Neural crest cell (in vitro differentiated cells): ENCODE measurements around the gene DNAH17. TPM values are rescaled to one million over a fixed set of nuclear protein-coding genes. Genes with fewer than 3 reads are reported as not detected.
A peak's percentile ranks its signal among the peaks of the same experiment; 100 is the strongest.

Experiments
- DNase-seq: peaks from one replicate; pipeline ENCODE4 v3.0.0; 2021; ENCODE audit warnings: low read depth, mixed read lengths, low spot score
- H3K27ac Mint-ChIP-seq: one replicate; pipeline ENCODE4 v1.8.0; 2021; ENCODE audit warnings: mild to moderate bottlenecking, mixed read lengths; ENCODE audit not compliant: unreplicated experiment
- H3K27me3 Mint-ChIP-seq: 2 replicates; pipeline ENCODE4 v1.8.0; 2021; ENCODE audit warnings: low read depth, mild to moderate bottlenecking, mixed read lengths
- H3K36me3 Mint-ChIP-seq: 2 replicates; pipeline ENCODE4 v1.8.0; 2021; ENCODE audit warnings: low read depth, mild to moderate bottlenecking, mixed read lengths
- H3K4me1 Mint-ChIP-seq: 2 replicates; pipeline ENCODE4 v1.8.0; 2021; ENCODE audit warnings: mixed read lengths
- H3K4me3 Mint-ChIP-seq: one replicate; pipeline ENCODE4 v1.8.0; 2021; ENCODE audit warnings: mild to moderate bottlenecking, mixed read lengths
- H3K9me3 Mint-ChIP-seq: 2 replicates; pipeline ENCODE4 v1.8.0; 2021; ENCODE audit warnings: mixed read lengths
- CTCF ChIP-seq: fragments of 200-600 bp; sonication (generic); conservative IDR thresholded peaks from 2 replicates; pipeline ENCODE4 v1.5.0; 2021; ENCODE audit warnings: antibody characterized with exemption, mild to moderate bottlenecking
- total RNA-seq: library from RNA; stranded (reverse); gene quantifications from 2 replicates; pipeline ENCODE4 v1.2.1, GENCODE V29; 2021

The DNAH17 gene
- total RNA-seq, 1 donor from 2014 or later, result 0.09 TPM

- Mint-ChIP-seq H3K27ac (no peak overlapping the region), H3K36me3 (no peaks in the 10 kb centered on the region), H3K4me3 (no peak overlapping the region), H3K4me1 (peaks cover 16% of the 10 kb centered on the region), H3K27me3 (no peaks in the 10 kb centered on the region), H3K9me3 (no peaks in the 10 kb centered on the region)
- no peak for DNase-seq
- TF ChIP-seq CTCF, result no peak
These were observed 25.1 kb upstream of the DNAH17 start for GRCh38 chr17:78602246-78602645.

- H3K27me3 Mint-ChIP-seq, result no peaks in the 10 kb centered on the region
- H3K9me3 Mint-ChIP-seq, result no peaks in the 10 kb centered on the region
- H3K27ac Mint-ChIP-seq, result no peak overlapping the region
- no peak for TF ChIP-seq CTCF
- H3K4me1 Mint-ChIP-seq, result peaks cover 21% of the 10 kb centered on the region
- no peak for DNase-seq
- H3K4me3 Mint-ChIP-seq, result no peak overlapping the region
- no peaks in the 10 kb centered on the region for H3K36me3 Mint-ChIP-seq
These were observed 24.5 kb upstream of the DNAH17 start for GRCh38 chr17:78601577-78602190.

- Mint-ChIP-seq H3K36me3 (no peaks in the 10 kb centered on the region), H3K4me1 (peaks cover 28% of the 10 kb centered on the region), H3K4me3 (no peak overlapping the region), H3K27ac (no peak overlapping the region), H3K9me3 (no peaks in the 10 kb centered on the region), H3K27me3 (no peaks in the 10 kb centered on the region)
- no peak for DNase-seq
- TF ChIP-seq CTCF, result no peak
These were observed 23.1 kb upstream of the DNAH17 start for GRCh38 chr17:78600181-78600721.

- H3K9me3 Mint-ChIP-seq, result no peaks in the 10 kb centered on the region
- no peaks in the 10 kb centered on the region for H3K36me3 Mint-ChIP-seq
- no peak for TF ChIP-seq CTCF
- peak overlapping the region; percentile 73 for H3K27ac Mint-ChIP-seq
- H3K4me1 Mint-ChIP-seq, result peaks cover 28% of the 10 kb centered on the region
- H3K4me3 Mint-ChIP-seq, result no peak overlapping the region
- no peaks in the 10 kb centered on the region for H3K27me3 Mint-ChIP-seq
- no peak for DNase-seq
These were observed 22.2 kb upstream of the DNAH17 start for GRCh38 chr17:78599419-78599818.

GRCh38 chr17:78598013-78598471, 20.8 kb upstream of the DNAH17 start:
- no peak for TF ChIP-seq CTCF
- H3K4me3 Mint-ChIP-seq, result no peak overlapping the region
- peaks cover 28% of the 10 kb centered on the region for H3K4me1 Mint-ChIP-seq
- no peaks in the 10 kb centered on the region for H3K27me3 Mint-ChIP-seq
- H3K9me3 Mint-ChIP-seq, result no peaks in the 10 kb centered on the region
- peak overlapping the region; percentile 45 for H3K27ac Mint-ChIP-seq
- no peak for DNase-seq
- no peaks in the 10 kb centered on the region for H3K36me3 Mint-ChIP-seq
